Esophagus squamous epithelium (tissue), 5 donors: ENCODE measurements around the gene PSTPIP2. TPM values are rescaled to one million over a fixed set of nuclear protein-coding genes. Genes with fewer than 3 reads are reported as not detected.

Source experiments
- DNase-seq: peaks from one replicate; lab custom pipeline; 2025; lab: John Stamatoyannopoulos, UW
- H3K27ac ChIP-seq, 4 donors: fragments of 200-600 bp; sonication (generic); one replicate each; pipeline ENCODE4 v1.5.1; 2016 to 2019; ENCODE audit warnings: mild to moderate bottlenecking in 1 of 4
- H3K27me3 ChIP-seq, 4 donors: fragments of 200-600 bp; sonication (generic); 1 replicate in 3 of 4; 2 replicates in 1 of 4; pipeline versions ENCODE4 v1.5.1 to v1.6.0; 2017 to 2021; ENCODE audit warnings: antibody characterized with exemption in 1 of 4
- H3K36me3 ChIP-seq, 3 donors: fragments of 200-600 bp; sonication (generic); one replicate each; pipeline ENCODE4 v1.5.1; 2016 to 2019
- H3K4me1 ChIP-seq, 3 donors: fragments of 200-600 bp; sonication (generic); one replicate each; pipeline ENCODE4 v1.5.1; 2017 to 2019
- H3K4me3 ChIP-seq, 4 donors: fragments of 200-600 bp; sonication (generic); 1 replicate in 3 of 4; 2 replicates in 1 of 4; pipeline ENCODE4 v1.5.1; 2016 to 2019; ENCODE audit warnings: mild to moderate bottlenecking in 2 of 4, moderate library complexity in 1 of 4
- H3K9me3 ChIP-seq, 3 donors: fragments of 200-600 bp; sonication (generic); one replicate each; pipeline ENCODE4 v1.5.1; 2016 to 2019
- CTCF ChIP-seq, 6 experiments: fragments of 450-650 bp in 4 of 6; fragments of 200-600 bp in 2 of 6; sonication (generic) in 2 of 6; IDR thresholded peaks; one replicate each; pipeline ENCODE4 v1.5.1; 2016 to 2019; ENCODE audit warnings: antibody characterized with exemption in 6 of 6, mild to moderate bottlenecking in 4 of 6, moderate library complexity in 4 of 6
- POLR2A ChIP-seq, 4 donors: fragments of 450-650 bp; IDR thresholded peaks; one replicate each; pipeline ENCODE4 v1.6.1; 2017; ENCODE audit warnings: antibody characterized with exemption in 4 of 4, mild to moderate bottlenecking in 4 of 4, moderate library complexity in 3 of 4
- WGBS, 2 donors: methylation state at CpG; one replicate each; pipeline ENCODE4 v1.1.5; 2018; 5-methylcytosine and 5-hydroxymethylcytosine counted together
- intact Hi-C: fragments of 100-400 bp; cut with DNase I; formaldehyde crosslinking; loops from one replicate; pipeline ENCODE4 v1.15.0; 2022
- total RNA-seq, 4 donors: library from RNA; depleted of rRNA; stranded (reverse); fragments of >200 nt; gene quantifications; one replicate each; pipeline ENCODE4 v1.1.0, GENCODE V29; 2016
- donor health status: DM: yes; HTN: yes; CAD: no.

PSTPIP2 gene
- total RNA-seq, 4 donors from 2014 or later: 5.6 to 18.7 (median 11.1) TPM

- no peaks in the 10 kb centered on the region for H3K27me3 ChIP-seq
- no peak overlapping the region for H3K4me3 ChIP-seq
- H3K27ac ChIP-seq: no peak overlapping the region
- TF ChIP-seq POLR2A (IDR thresholded peaks at IDR 0.05) (no peak), CTCF (IDR thresholded peaks at IDR 0.05) (no peak)
- intact Hi-C loops: no loop called here
- DNase-seq: no peak
- 83% methylated on average over 1 to 2 of the region's 2 CpGs for WGBS, 2 donors
- no peaks in the 10 kb centered on the region for H3K4me1 ChIP-seq
- no peaks in the 10 kb centered on the region for H3K9me3 ChIP-seq
- H3K36me3 ChIP-seq: no peaks in the 10 kb centered on the region
These were observed 90.2 kb downstream of the PSTPIP2 start for GRCh38 chr18:45981821-45982220.

GRCh38 chr18:45980229-45980628 lies 91.8 kb downstream of the PSTPIP2 start:
- TF ChIP-seq CTCF (IDR thresholded peaks at IDR 0.05) (no peak), POLR2A (IDR thresholded peaks at IDR 0.05) (no peak)
- no peak for DNase-seq
- WGBS, 2 donors: 71 to 83% methylated on average over 1 to 2 of the region's 2 CpGs
- Histone ChIP-seq H3K36me3 (no peaks in the 10 kb centered on the region), H3K4me1 (no peaks in the 10 kb centered on the region), H3K27me3 (no peaks in the 10 kb centered on the region), H3K4me3 (no peak overlapping the region), H3K27ac (no peak overlapping the region), H3K9me3 (no peaks in the 10 kb centered on the region)
- intact Hi-C loops: no loop called here

GRCh38 chr18:45978084-45978483 lies 94.0 kb downstream of the PSTPIP2 start:
- H3K9me3 ChIP-seq: no peaks in the 10 kb centered on the region
- H3K36me3 ChIP-seq: no peaks in the 10 kb centered on the region
- 50 to 71% methylated on average over 1 of the region's 1 CpG for WGBS, 2 donors
- no peak overlapping the region for H3K4me3 ChIP-seq
- DNase-seq: no peak
- peaks cover 0 to 10% (median 6%) of the 10 kb centered on the region in 3 donors for H3K4me1 ChIP-seq
- H3K27ac ChIP-seq: no peak overlapping the region
- H3K27me3 ChIP-seq: no peaks in the 10 kb centered on the region
- no peak for TF ChIP-seq CTCF (IDR thresholded peaks at IDR 0.05)
- intact Hi-C loops: no loop called here

- H3K36me3 ChIP-seq: no peaks in the 10 kb centered on the region
- H3K27me3 ChIP-seq: no peaks in the 10 kb centered on the region
- H3K4me3 ChIP-seq: no peak overlapping the region
- 76 to 86% methylated on average over 4 to 5 of the region's 5 CpGs for WGBS, 2 donors
- intact Hi-C loops: no loop called here
- no peak for TF ChIP-seq CTCF (IDR thresholded peaks at IDR 0.05)
- TF ChIP-seq POLR2A (IDR thresholded peaks at IDR 0.05): no peak
- H3K27ac ChIP-seq: no peak overlapping the region
- DNase-seq: no peak
- H3K9me3 ChIP-seq: no peaks in the 10 kb centered on the region
- peaks cover 0 to 10% (median 6%) of the 10 kb centered on the region in 3 donors for H3K4me1 ChIP-seq
These were observed 95.1 kb downstream of the PSTPIP2 start for GRCh38 chr18:45976974-45977373.

- peaks cover 0 to 10% (median 6%) of the 10 kb centered on the region in 3 donors for H3K4me1 ChIP-seq
- intact Hi-C loops: no loop called here
- no peak overlapping the region for H3K4me3 ChIP-seq
- no peaks in the 10 kb centered on the region for H3K27me3 ChIP-seq
- no peaks in the 10 kb centered on the region for H3K9me3 ChIP-seq
- H3K27ac ChIP-seq: no peak overlapping the region
- no peaks in the 10 kb centered on the region for H3K36me3 ChIP-seq
- TF ChIP-seq CTCF (IDR thresholded peaks at IDR 0.05): no peak
- DNase-seq: no peak
- WGBS, 2 donors: 9 to 14% methylated on average over 1 of the region's 1 CpG
These were observed 95.5 kb downstream of the PSTPIP2 start for GRCh38 chr18:45976566-45976965.
